GM12872 (cell line): ENCODE measurements around the gene USP21.

Experiments
- TF ChIP-seq, protein P1 (sequence below): IDR thresholded peaks from 3 replicates; pipeline ENCODE4 v1.5.1; 2011; ENCODE audit warnings: low read depth, mild to moderate bottlenecking, low read length, moderate library complexity; ENCODE audit not compliant: insufficient read depth

The USP21 gene

DNA sequence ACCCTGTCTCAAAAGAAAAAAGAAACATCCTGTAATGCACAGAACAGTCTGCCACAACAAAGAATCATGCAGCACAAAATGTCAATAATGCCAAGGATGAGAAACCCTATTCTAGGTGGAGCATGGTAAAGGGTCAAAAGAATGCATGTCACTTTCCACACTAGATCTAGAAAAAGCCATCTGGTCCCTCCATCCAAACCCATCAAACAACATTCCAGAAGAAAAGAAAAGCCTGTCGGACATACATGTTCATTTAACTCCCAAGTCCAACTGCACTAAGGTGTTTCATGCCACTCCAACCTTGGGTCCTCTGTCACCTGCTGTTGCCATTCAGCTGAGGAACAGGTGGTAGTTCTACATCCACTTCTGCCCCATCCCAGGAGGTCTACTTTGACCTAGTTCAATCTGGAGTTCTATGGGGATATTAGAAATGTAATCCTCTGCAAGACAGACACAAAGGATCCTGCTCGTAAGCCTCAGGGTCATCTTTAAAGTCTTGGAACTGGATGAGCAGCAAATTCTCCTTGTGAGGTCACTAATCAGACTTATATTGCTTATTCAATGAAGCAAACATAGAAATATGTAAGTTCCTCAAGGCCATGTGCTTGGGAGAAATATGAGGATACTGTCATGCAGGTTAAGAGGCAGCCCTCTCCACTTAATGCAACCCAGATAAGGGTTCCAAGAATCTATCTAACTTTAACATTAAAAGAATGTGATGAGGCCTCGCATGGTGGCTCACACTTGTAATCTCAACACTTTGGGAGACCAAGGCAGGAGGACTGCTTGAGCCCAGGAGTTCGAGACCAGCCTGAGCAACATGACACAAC is 30.5 kb upstream of the USP21 start:
- TF ChIP-seq, protein P1, sequence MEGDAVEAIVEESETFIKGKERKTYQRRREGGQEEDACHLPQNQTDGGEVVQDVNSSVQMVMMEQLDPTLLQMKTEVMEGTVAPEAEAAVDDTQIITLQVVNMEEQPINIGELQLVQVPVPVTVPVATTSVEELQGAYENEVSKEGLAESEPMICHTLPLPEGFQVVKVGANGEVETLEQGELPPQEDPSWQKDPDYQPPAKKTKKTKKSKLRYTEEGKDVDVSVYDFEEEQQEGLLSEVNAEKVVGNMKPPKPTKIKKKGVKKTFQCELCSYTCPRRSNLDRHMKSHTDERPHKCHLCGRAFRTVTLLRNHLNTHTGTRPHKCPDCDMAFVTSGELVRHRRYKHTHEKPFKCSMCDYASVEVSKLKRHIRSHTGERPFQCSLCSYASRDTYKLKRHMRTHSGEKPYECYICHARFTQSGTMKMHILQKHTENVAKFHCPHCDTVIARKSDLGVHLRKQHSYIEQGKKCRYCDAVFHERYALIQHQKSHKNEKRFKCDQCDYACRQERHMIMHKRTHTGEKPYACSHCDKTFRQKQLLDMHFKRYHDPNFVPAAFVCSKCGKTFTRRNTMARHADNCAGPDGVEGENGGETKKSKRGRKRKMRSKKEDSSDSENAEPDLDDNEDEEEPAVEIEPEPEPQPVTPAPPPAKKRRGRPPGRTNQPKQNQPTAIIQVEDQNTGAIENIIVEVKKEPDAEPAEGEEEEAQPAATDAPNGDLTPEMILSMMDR, result no peak

DNA sequence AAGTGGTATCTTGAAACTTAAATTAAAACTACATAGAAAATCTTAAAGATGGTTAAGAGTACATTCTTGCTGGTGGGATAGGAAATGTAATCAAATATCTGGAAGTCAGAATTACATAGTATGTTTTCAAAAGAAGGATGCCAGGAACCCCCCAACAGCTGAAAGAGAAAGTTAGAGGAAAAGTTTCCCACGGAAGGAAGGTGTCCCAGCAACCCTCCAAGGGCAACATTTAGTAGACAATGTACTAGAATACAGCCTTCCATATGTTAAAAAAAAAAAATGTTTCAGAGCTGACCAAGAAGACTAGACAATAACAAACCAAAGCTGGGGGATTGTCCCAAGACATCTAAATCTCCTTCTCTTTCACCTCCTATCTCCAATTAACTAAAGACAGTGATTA is 29.0 kb upstream of the USP21 start:
- TF ChIP-seq, protein P1, result no peak

DNA sequence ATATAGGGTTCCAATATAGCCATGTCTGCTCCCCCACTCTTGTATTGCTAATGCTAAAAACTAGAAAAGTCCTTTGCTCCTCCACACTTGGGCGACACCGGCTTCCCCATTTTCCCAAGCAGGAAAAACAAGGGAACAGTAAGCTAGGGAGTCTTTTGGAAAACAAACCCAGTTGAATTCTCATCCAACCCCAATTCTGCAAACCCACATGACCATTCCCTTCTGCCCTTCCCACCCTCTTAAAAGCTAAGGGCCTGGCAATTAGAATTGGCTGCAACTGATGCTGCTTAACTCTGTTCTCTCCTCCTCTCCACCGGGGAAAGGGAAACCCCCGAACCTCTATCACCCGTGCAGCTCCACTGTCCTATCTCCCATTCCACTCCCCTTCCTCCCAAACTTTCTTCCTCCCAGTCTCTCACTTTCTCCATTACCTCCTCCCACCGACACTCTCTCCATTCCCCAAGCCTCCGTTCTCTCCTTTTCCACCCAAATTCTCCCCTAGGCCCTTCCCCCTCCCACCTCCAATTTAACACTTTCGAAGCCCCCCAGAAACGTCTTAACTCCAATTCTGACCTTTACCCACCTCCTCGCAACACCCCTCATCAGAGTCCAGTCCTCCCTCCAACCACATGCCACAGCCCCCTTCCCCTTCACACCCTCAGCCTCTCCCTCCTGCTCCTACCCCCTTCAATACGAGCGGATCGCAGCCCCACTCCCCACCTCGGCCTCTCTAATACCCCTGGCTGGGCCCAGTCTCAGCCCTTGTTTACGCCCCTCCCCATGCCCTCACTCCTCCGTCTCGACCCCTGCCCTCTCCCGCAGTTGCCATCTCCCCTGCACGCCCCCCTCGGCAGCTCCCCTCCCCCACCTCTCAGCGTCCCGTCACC is 27.5 kb upstream of the USP21 start:
- TF ChIP-seq, protein P1, result no peak

DNA sequence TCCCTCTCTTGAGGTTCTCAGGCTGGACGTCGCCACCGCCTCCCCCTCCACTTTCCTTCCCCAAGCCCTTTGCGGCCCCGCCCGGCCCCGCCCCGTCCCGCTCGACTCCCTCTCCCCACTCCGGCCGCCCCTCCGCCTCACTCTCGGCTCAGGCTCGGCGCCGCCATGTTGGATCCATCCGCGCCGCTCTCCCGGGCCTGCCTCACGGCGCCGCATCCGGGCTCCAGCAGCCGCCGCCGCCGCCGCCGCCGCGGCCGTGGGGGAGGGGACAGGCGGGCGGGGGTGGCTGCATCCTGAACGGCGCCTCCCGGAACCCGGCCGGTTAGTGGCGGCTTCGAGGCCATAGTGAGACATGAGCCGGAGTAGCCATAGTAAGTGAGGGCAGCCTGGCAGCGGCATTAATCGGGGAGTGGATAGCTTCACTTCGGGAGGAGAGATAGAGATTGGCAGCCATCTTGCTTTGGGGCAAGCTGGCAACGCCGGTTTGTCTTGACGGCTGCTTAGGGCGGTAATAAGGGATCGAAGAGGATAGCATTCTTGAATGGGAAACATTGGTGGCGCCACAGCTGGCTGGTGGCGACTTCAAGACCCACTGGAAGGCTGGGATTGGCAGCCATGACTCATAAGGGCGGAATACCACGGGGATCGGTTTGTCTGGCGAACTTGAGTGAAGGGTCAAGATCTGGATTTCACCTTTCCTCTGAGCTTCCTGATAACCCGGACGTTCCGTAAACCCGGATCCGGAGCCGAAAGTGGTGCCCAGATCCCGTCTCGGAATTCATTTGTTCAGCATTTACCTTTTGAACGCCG is 26.7 kb upstream of the USP21 start, which contains the start of gene DEDD:
Gene DEDD, minus strand, starts transcription at position 258 of the 810 bp plus-strand sequence. CDS start 8,205 bp downstream, outside the sequence.
- TF ChIP-seq, protein P1, result peak; percentile 17; the same call in 1 of the 3 replicates

DNA sequence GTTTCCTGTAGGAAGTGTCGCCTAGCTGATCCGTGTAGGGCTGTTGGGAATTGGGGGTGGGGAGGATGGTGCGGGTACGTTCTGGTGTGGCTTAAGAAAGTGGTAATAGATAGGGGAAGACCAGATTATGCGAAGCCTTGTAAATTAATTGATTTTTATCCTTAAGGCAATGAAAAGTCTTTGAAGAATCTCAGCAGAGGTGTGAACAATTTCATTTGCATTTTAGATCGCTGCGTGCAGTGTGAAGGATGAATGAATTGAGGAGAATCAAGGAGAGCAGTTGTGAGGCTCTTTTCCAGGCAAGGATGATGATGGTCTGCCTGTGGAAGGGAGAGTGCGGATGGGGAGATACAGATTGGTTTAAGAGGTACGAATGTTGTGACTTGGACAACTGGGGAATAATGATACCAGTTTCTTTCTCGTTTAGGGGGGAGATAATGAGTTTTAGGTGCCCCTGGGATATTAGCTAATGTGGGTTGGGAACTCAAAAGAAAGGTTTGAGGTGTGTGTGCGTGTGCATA is 26.0 kb upstream of the USP21 start:
- TF ChIP-seq, protein P1, result no peak

DNA sequence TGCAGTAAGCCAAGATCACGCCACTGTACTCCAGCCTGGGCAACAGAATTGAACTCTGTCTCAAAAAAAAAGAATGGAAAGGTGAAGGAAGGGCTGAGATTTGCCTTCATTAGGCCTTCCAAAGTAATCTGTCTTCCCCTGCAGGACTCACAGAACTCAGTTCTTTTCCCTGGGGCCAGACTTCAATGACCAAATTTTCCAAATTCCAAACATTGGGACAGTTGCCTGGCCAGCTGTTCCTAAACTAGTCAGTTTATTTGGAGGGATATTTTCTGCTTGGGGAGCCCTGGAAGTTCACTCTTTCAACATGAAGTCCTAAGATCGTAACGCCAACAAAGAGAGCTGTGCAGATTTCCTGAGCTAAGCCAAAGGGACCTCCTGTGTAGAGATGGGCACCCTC is 21.4 kb upstream of the USP21 start:
- TF ChIP-seq, protein P1, result no peak
